ENCODE results near the gene JAZF1.

The JAZF1 gene

GRCh38 chr7:28191184-28191583 lies 10.6 kb upstream of the JAZF1 start:
- DNase-seq (ENCODE audit: low spot score), result no peak

GRCh38 chr7:28190077-28190710 lies 9.6 kb upstream of the JAZF1 start:
- DNase-seq (ENCODE audit: low spot score), result no peak

- no peak for DNase-seq (ENCODE audit: low spot score)
Measured at GRCh38 chr7:28187012-28187411, 6.4 kb upstream of the JAZF1 start.

- DNase-seq (ENCODE audit: low spot score), result no peak
Measured at GRCh38 chr7:28183627-28184026, 3.0 kb upstream of the JAZF1 start.

GRCh38 chr7:28182071-28182471 lies 1.5 kb upstream of the JAZF1 start:
- DNase-seq (ENCODE audit: low spot score), result no peak

GRCh38 chr7:28181416-28181815 lies 821 bp upstream of the JAZF1 start:
- no peak for DNase-seq (ENCODE audit: low spot score)

GRCh38 chr7:28180031-28180363 lies 598 bp downstream of the JAZF1 start:
- no peak for DNase-seq (ENCODE audit: low spot score)

- DNase-seq (ENCODE audit: low spot score), result peak; percentile 47
Measured at GRCh38 chr7:28179120-28180030, 1.2 kb downstream of the JAZF1 start.

- DNase-seq (ENCODE audit: low spot score), result peak; percentile 53
Measured at GRCh38 chr7:28178599-28178998, 2.0 kb downstream of the JAZF1 start.

- no peak for DNase-seq (ENCODE audit: low spot score)
Measured at GRCh38 chr7:28177836-28178235, 2.8 kb downstream of the JAZF1 start.

GRCh38 chr7:28176645-28177044 lies 4.0 kb downstream of the JAZF1 start:
- DNase-seq (ENCODE audit: low spot score), result no peak

GRCh38 chr7:28176174-28176573 lies 4.4 kb downstream of the JAZF1 start:
- DNase-seq (ENCODE audit: low spot score), result no peak

- DNase-seq (ENCODE audit: low spot score), result no peak
Measured at GRCh38 chr7:28174901-28175661, 5.5 kb downstream of the JAZF1 start.

GRCh38 chr7:28174442-28174841 lies 6.2 kb downstream of the JAZF1 start:
- DNase-seq (ENCODE audit: low spot score), result no peak

- DNase-seq (ENCODE audit: low spot score), result no peak
Measured at GRCh38 chr7:28173531-28173930, 7.1 kb downstream of the JAZF1 start.

GRCh38 chr7:28172958-28173357 lies 7.6 kb downstream of the JAZF1 start:
- DNase-seq (ENCODE audit: low spot score), result no peak

GRCh38 chr7:28170701-28171100 lies 9.9 kb downstream of the JAZF1 start:
- DNase-seq (ENCODE audit: low spot score), result no peak

- DNase-seq (ENCODE audit: low spot score), result no peak
Measured at GRCh38 chr7:28169230-28169629, 11.4 kb downstream of the JAZF1 start.

- DNase-seq (ENCODE audit: low spot score), result no peak
Measured at GRCh38 chr7:28168393-28169158, 12.0 kb downstream of the JAZF1 start.

GRCh38 chr7:28166982-28167715 lies 13.4 kb downstream of the JAZF1 start:
- DNase-seq (ENCODE audit: low spot score), result no peak
